GM12878 (cell line): ENCODE results near the gene METTL23.

Experiments used
- BRCA1 ChIP-seq: IDR thresholded peaks from 2 replicates; pipeline ENCODE4 v1.6.1; 2011; ENCODE audit warnings: low read depth, low read length, improper control_type of control experiment
- MYC ChIP-seq: IDR thresholded peaks from 2 replicates; pipeline ENCODE4 v1.6.1; 2011; ENCODE audit warnings: mild to moderate bottlenecking, low read length, moderate library complexity, inconsistent platforms; ENCODE audit not compliant: insufficient read depth, insufficient replicate concordance, insufficient read length, severe bottlenecking
- TF ChIP-seq, protein P1 (sequence below): IDR thresholded peaks from 2 replicates; pipeline ENCODE4 v1.6.1; 2011; ENCODE audit warnings: borderline replicate concordance, low read depth, mild to moderate bottlenecking, moderate library complexity, mixed read lengths, low read length; ENCODE audit not compliant: insufficient read depth; ENCODE audit errors: extremely low read length
- TF ChIP-seq, protein P2 (sequence below): IDR thresholded peaks from 2 replicates; pipeline ENCODE4 v1.6.1; 2012; ENCODE audit warnings: low read depth, low read length, improper control_type of control experiment

DNA sequence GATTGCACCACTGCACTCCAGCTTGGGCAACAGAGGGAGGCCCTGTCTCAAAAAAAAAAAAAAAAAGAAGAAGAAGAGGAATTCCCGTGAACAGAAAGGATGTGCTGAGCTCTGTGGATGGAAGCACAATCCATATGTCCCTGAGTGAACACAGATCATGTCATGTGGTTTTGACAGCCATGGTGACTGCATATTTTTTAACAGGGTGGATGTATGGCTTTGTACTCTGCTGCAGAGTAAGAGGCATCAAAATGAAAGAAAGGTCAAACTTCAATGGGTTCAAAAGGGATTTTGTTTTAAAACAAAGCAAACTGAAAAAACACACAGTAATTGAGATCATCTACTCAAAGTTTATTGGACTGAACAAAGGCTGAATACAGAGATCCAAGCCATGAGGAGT, 47.4 kb upstream of the METTL23 start:
- TF ChIP-seq, protein P1, sequence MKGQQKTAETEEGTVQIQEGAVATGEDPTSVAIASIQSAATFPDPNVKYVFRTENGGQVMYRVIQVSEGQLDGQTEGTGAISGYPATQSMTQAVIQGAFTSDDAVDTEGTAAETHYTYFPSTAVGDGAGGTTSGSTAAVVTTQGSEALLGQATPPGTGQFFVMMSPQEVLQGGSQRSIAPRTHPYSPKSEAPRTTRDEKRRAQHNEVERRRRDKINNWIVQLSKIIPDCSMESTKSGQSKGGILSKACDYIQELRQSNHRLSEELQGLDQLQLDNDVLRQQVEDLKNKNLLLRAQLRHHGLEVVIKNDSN = no peak
- no peak for TF ChIP-seq MYC
- TF ChIP-seq, protein P2, sequence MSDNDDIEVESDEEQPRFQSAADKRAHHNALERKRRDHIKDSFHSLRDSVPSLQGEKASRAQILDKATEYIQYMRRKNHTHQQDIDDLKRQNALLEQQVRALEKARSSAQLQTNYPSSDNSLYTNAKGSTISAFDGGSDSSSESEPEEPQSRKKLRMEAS = no peak
- no peak for TF ChIP-seq BRCA1
